A549 (cell line): ENCODE data around the gene SLC25A13.

ENCODE experiments used
- CBX8 ChIP-seq: fragments of 200-600 bp; sonication (generic); IDR thresholded peaks from 2 replicates; pipeline ENCODE4 v1.6.1; 2016
- CHD4 ChIP-seq: fragments of 200-600 bp; sonication (generic); IDR thresholded peaks from 2 replicates; pipeline ENCODE4 v1.6.1; 2016; ENCODE audit warnings: antibody characterized with exemption, mild to moderate bottlenecking, borderline replicate concordance
- EP300 ChIP-seq, 2 experiments: fragments of >200 bp; sonication (Bioruptor Twin); formaldehyde crosslinking; IDR thresholded peaks; 2 replicates in 1 of 2; 3 replicates in 1 of 2; pipeline ENCODE4 v1.6.1; 2016 to 2017
- RAD21 ChIP-seq, 2 experiments: fragments of >200 bp in 1 of 2; sonication (Bioruptor Twin) in 1 of 2; formaldehyde crosslinking in 1 of 2; IDR thresholded peaks in 1 of 2; conservative IDR thresholded peaks in 1 of 2; 2 replicates in 1 of 2; 3 replicates in 1 of 2; pipeline ENCODE4 v1.6.1; 2012 to 2018; ENCODE audit warnings: inconsistent platforms in 1 of 2
- TP53 ChIP-seq: fragments of 250-450 bp; sonication (Bioruptor Pico); IDR thresholded peaks from 2 replicates; pipeline ENCODE4 v1.5.0; 2021; ENCODE audit warnings: mild to moderate bottlenecking, moderate library complexity
- TF ChIP-seq, protein P1 (sequence below): fragments of >200 bp; sonication (Bioruptor Twin); formaldehyde crosslinking; IDR thresholded peaks from 3 replicates; pipeline ENCODE4 v1.5.1; 2016
- TF ChIP-seq, protein P2 (sequence below): fragments of 250-450 bp; sonication (Bioruptor Pico); IDR thresholded peaks from 2 replicates; pipeline ENCODE4 v1.5.0; 2020; ENCODE audit warnings: low read depth, mild to moderate bottlenecking, moderate library complexity

DNA sequence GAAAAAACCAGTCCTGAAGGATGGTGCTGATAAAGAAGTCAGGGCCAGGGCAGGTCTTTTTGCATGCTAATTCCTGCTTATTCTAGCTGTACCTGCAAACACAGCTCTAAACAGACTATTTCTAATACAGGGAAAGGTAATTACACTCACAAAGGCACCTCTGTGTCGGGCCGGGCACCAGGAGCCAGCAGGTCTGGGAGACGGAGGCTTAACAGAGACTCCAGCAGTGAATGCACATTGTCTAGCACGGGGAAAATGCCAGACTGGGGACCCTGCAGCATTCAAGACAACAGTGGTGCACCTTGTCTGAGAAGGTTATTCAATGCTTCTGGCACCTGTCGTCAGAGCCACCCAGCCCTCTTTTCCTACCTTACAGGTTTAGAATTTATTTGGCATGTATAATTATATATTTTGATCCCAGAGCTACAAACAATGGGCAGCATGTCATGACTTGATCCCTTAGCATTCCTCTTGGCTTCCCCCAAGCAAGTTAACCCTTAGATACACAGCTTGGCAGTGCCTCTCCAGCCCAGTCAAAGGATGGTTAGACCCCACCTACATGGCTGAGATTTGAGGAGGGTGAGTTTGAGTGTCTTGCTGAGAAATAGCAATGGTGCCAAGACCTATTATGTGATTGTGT lies 185.2 kb downstream of the SLC25A13 start:
- no peak for TF ChIP-seq CBX8
- no peak for TF ChIP-seq EP300 (IDR thresholded peaks at IDR 0.05)
- TF ChIP-seq RAD21 (conservative IDR thresholded peaks at IDR 0.05 in 1 of 2, IDR thresholded peaks at IDR 0.05 in 1 of 2): no peak
- TF ChIP-seq, protein P1, sequence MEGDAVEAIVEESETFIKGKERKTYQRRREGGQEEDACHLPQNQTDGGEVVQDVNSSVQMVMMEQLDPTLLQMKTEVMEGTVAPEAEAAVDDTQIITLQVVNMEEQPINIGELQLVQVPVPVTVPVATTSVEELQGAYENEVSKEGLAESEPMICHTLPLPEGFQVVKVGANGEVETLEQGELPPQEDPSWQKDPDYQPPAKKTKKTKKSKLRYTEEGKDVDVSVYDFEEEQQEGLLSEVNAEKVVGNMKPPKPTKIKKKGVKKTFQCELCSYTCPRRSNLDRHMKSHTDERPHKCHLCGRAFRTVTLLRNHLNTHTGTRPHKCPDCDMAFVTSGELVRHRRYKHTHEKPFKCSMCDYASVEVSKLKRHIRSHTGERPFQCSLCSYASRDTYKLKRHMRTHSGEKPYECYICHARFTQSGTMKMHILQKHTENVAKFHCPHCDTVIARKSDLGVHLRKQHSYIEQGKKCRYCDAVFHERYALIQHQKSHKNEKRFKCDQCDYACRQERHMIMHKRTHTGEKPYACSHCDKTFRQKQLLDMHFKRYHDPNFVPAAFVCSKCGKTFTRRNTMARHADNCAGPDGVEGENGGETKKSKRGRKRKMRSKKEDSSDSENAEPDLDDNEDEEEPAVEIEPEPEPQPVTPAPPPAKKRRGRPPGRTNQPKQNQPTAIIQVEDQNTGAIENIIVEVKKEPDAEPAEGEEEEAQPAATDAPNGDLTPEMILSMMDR: no peak
- TF ChIP-seq, protein P2, sequence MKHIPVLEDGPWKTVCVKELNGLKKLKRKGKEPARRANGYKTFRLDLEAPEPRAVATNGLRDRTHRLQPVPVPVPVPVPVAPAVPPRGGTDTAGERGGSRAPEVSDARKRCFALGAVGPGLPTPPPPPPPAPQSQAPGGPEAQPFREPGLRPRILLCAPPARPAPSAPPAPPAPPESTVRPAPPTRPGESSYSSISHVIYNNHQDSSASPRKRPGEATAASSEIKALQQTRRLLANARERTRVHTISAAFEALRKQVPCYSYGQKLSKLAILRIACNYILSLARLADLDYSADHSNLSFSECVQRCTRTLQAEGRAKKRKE: no peak
- TF ChIP-seq TP53 (CRISPR knock-in tag): no peak
- no peak for TF ChIP-seq CHD4
